HepG2 (cell line): ENCODE data around the gene PALM. TPM values are rescaled to one million over a fixed set of nuclear protein-coding genes. Genes with fewer than 3 reads are reported as not detected.

ENCODE experiments used
- AKNA ChIP-seq: sonication (generic); formaldehyde crosslinking; IDR thresholded peaks from 2 replicates; pipeline ENCODE4 v1.4.0; 2020; ENCODE audit warnings: missing genetic modification reagents, borderline replicate concordance
- DNMT3B ChIP-seq: conservative IDR thresholded peaks from 2 replicates; pipeline ENCODE4 v1.6.1; 2016; ENCODE audit warnings: missing biosample characterization, control low read depth
- DR1 ChIP-seq: sonication (generic); formaldehyde crosslinking; IDR thresholded peaks from 2 replicates; pipeline ENCODE4 v1.8.0; 2021; ENCODE audit warnings: mild to moderate bottlenecking, missing genetic modification reagents, inconsistent platforms
- KLF6 ChIP-seq: IDR thresholded peaks from 2 replicates; pipeline ENCODE4 v1.8.0; 2016; ENCODE audit warnings: missing biosample characterization, missing genetic modification reagents
- NPAS2 ChIP-seq: sonication (generic); formaldehyde crosslinking; IDR thresholded peaks from 2 replicates; pipeline ENCODE4 v1.8.0; 2022; ENCODE audit warnings: mild to moderate bottlenecking, missing genetic modification reagents, borderline replicate concordance
- SALL1 ChIP-seq: sonication (generic); formaldehyde crosslinking; IDR thresholded peaks from 2 replicates; pipeline ENCODE4 v1.8.0; 2022; ENCODE audit warnings: mild to moderate bottlenecking, missing genetic modification reagents
- TCF7 ChIP-seq: sonication (generic); IDR thresholded peaks from 2 replicates; pipeline ENCODE4 v1.6.1; 2016; ENCODE audit warnings: antibody characterized with exemption, low read depth
- TRIM24 ChIP-seq: sonication (generic); formaldehyde crosslinking; IDR thresholded peaks from 2 replicates; pipeline ENCODE4 v1.8.0; 2022; ENCODE audit warnings: mild to moderate bottlenecking, missing genetic modification reagents
- YEATS4 ChIP-seq: sonication (generic); formaldehyde crosslinking; IDR thresholded peaks from 2 replicates; pipeline ENCODE4 v1.4.0; 2020; ENCODE audit warnings: missing genetic modification reagents, borderline replicate concordance
- ZMAT5 ChIP-seq: sonication (generic); formaldehyde crosslinking; IDR thresholded peaks from 2 replicates; pipeline ENCODE4 v1.5.0; 2020; ENCODE audit warnings: mild to moderate bottlenecking, low read depth, missing genetic modification reagents, borderline replicate concordance
- ZNF34 ChIP-seq: sonication (generic); formaldehyde crosslinking; IDR thresholded peaks from 2 replicates; pipeline ENCODE4 v1.4.0; 2020; ENCODE audit warnings: mild to moderate bottlenecking, missing genetic modification reagents, borderline replicate concordance
- ZNF430 ChIP-seq: sonication (generic); formaldehyde crosslinking; IDR thresholded peaks from 2 replicates; pipeline ENCODE4 v1.9.0; 2021; ENCODE audit warnings: mild to moderate bottlenecking, missing genetic modification reagents
- ZNF563 ChIP-seq: sonication (generic); formaldehyde crosslinking; IDR thresholded peaks from 2 replicates; pipeline ENCODE4 v1.8.0; 2022; ENCODE audit warnings: mild to moderate bottlenecking, moderate library complexity, missing genetic modification reagents
- polyA plus RNA-seq, 8 experiments: library from polyadenylated mRNA; depleted of rRNA in 3 of 8; stranded (reverse) in 7 of 8; unstranded in 1 of 8; fragments of >200 nt; fragmentation: Illumina TruSeq in 4 of 8; extraction: Trizol in 4 of 8; gene quantifications; 2 replicates each; pipeline versions ENCODE4 v1.2.1 to v1.2.3, GENCODE V29; 2011 to 2016; ENCODE audit warnings: low read depth in 4 of 8, missing spikeins in 1 of 8, mixed read lengths in 1 of 8; ENCODE audit not compliant: insufficient read depth in 1 of 8
- total RNA-seq, 5 experiments: library from RNA; depleted of rRNA; stranded (reverse); fragments of >200 nt; fragmentation: Illumina TruSeq; extraction: Trizol; gene quantifications; 2 replicates each; pipeline ENCODE4 v1.2.3, GENCODE V29; 2016; ENCODE audit warnings: low read depth in 1 of 5
- TF ChIP-seq, protein P1 (sequence below): sonication (generic); formaldehyde crosslinking; IDR thresholded peaks from 2 replicates; pipeline ENCODE4 v1.4.0; 2020; ENCODE audit warnings: mild to moderate bottlenecking, missing genetic modification reagents

The PALM gene
- total and polyA plus RNA-seq, 2 of the 13 experiments (the other 11 are each of a cell fraction or from before 2014, with no cell fraction given) = 4.0 to 9.7 TPM

GRCh38 chr19:674282-675151 lies 34.2 kb upstream of the PALM start (continued):
- TF ChIP-seq KLF6 (CRISPR knock-in tag) = no peak
- no peak for TF ChIP-seq ZNF430 (CRISPR knock-in tag)
- no peak for TF ChIP-seq AKNA (CRISPR knock-in tag)
- peak; percentile 46 for TF ChIP-seq SALL1 (CRISPR knock-in tag)
- no peak for TF ChIP-seq ZNF34 (CRISPR knock-in tag)
- TF ChIP-seq, protein P1, sequence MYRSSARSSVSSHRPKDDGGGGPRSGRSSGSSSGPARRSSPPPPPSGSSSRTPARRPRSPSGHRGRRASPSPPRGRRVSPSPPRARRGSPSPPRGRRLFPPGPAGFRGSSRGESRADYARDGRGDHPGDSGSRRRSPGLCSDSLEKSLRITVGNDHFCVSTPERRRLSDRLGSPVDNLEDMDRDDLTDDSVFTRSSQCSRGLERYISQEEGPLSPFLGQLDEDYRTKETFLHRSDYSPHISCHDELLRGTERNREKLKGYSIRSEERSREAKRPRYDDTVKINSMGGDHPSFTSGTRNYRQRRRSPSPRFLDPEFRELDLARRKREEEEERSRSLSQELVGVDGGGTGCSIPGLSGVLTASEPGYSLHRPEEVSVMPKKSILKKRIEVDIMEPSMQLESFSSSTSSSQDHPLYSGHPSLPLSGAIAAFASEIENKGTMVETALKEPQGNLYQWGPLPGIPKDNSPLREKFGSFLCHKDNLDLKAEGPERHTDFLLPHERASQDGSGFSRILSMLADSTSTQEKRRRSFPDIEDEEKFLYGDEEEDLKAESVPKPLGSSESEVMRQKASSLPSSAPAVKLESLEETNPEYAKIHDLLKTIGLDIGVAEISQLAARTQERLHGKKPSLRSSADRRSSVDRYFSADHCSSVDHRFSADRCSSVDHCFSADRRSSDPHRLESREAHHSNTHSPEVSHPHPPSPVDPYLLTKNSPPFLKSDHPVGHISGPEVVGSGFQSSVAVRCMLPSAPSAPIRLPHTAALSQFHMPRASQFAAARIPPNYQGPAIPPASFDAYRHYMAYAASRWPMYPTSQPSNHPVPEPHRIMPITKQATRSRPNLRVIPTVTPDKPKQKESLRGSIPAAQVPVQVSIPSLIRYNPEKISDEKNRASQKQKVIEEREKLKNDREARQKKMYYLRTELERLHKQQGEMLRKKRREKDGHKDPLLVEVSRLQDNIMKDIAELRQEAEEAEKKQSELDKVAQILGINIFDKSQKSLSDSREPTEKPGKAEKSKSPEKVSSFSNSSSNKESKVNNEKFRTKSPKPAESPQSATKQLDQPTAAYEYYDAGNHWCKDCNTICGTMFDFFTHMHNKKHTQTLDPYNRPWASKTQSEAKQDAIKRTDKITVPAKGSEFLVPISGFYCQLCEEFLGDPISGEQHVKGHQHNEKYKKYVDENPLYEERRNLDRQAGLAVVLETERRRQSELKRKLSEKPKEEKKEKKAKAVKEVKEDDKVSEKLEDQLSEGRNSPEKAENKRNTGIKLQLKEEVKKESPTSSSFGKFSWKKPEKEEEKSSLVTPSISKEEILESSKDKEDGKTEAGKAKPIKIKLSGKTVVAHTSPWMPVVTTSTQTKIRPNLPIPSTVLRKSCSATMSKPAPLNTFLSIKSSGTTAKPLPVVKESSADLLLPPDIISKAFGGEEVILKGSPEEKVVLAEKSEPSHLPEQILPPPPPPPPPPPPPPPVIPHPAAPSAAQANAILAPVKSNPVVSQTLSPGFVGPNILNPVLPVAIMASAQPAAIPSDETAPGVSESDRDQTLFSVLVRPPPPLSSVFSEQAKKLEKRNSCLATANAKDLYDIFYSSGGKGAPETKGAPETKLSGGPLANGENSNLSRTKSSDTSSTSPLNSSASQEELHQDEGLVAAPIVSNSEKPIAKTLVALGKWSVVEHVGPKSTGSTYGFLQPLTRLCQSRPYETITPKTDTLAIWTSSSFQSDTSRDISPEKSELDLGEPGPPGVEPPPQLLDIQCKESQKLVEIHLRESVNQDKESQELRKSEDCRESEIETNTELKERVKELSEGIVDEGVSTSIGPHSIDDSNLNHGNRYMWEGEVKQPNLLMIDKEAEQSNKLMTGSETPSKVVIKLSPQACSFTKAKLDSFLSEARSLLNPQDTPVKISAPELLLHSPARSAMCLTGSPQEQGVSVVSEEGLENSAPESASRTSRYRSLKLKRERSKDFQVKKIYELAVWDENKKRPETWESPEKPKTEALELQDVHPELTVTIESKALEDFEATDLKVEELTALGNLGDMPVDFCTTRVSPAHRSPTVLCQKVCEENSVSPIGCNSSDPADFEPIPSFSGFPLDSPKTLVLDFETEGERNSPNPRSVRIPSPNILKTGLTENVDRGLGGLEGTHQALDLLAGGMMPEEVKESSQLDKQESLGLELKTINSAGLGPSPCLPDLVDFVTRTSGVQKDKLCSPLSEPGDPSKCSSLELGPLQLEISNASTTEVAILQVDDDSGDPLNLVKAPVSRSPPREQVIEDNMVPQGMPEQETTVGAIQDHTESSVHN (CRISPR knock-in tag) = no peak
- no peak for TF ChIP-seq ZNF563 (CRISPR knock-in tag)
- TF ChIP-seq YEATS4 (CRISPR knock-in tag) = no peak
- no peak for TF ChIP-seq DNMT3B (CRISPR knock-in tag)
- no peak for TF ChIP-seq ZMAT5 (CRISPR knock-in tag)
- no peak for TF ChIP-seq NPAS2 (CRISPR knock-in tag)
- TF ChIP-seq TCF7 = no peak
- no peak for TF ChIP-seq TRIM24 (CRISPR knock-in tag)
- no peak for TF ChIP-seq DR1 (CRISPR knock-in tag)
